ENCODE results near the gene SNAPC2.
"Not testable (repeated sequence)": the region's sequence is repeated elsewhere in the genome, so short reads cannot be mapped to it uniquely, and the experiment has no call there.

Gene SNAPC2

GRCh38 chr19:7911508-7912143 lies 8.5 kb upstream of the SNAPC2 start:
- H3K9me3 Mint-ChIP-seq: no peaks in the 10 kb centered on the region
- peaks cover 10% of the 10 kb centered on the region for H3K36me3 Mint-ChIP-seq (ENCODE audit: low read depth)

DNA sequence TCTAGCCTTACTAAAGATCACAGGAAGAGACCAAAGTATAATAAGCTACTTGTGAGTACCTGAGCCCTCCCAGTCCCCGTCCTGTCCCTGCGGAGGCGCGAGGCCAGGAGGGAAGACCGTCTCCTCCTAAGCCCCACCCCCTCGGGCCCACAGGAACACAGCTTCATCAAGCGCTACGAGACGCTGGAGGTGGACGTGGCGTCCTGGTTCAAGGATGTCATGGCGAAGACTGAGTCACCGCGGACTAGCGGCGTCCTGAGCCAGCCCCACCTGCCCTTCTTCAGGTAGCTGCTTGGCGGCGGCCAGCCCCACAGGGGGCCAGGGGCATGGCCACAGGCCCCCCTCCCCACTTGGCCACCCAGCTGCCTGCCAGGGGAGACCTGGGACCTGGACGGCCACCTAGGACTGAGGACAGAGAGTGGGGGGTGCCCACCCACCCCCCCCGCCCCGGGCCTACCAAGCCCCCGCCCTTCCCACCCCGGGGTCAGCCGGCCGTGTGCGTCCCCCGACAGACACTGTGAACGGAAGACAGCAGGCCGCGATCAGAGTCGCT lies 7.9 kb upstream of the SNAPC2 start:
- peaks cover 5% of the 10 kb centered on the region for H3K4me1 Mint-ChIP-seq (ENCODE audit: low read depth)
- no peak overlapping the region for H3K27ac Mint-ChIP-seq
- peaks cover 13% of the 10 kb centered on the region for H3K27me3 Mint-ChIP-seq (ENCODE audit: low read depth)
- no peaks in the 10 kb centered on the region for H3K9me3 Mint-ChIP-seq
- no peak overlapping the region for H3K4me3 Mint-ChIP-seq
- peaks cover 12% of the 10 kb centered on the region for H3K36me3 Mint-ChIP-seq (ENCODE audit: low read depth)

More at GRCh38 chr19:7911508-7912143, 8.5 kb upstream of the SNAPC2 start:
- Mint-ChIP-seq H3K4me1 (ENCODE audit: low read depth) (peaks cover 3% of the 10 kb centered on the region), H3K27ac (no peak overlapping the region), H3K27me3 (ENCODE audit: low read depth) (peaks cover 8% of the 10 kb centered on the region), H3K4me3 (no peak overlapping the region)

- Mint-ChIP-seq H3K4me3 (no peak overlapping the region), H3K27me3 (ENCODE audit: low read depth) (peaks cover 15% of the 10 kb centered on the region), H3K4me1 (ENCODE audit: low read depth) (peaks cover 5% of the 10 kb centered on the region), H3K9me3 (no peaks in the 10 kb centered on the region), H3K27ac (no peak overlapping the region), H3K36me3 (ENCODE audit: low read depth) (peaks cover 12% of the 10 kb centered on the region)
These were observed 7.2 kb upstream of the SNAPC2 start for GRCh38 chr19:7912697-7913564.

GRCh38 chr19:7913652-7914051 lies 6.5 kb upstream of the SNAPC2 start:
- Mint-ChIP-seq H3K9me3 (no peaks in the 10 kb centered on the region), H3K36me3 (ENCODE audit: low read depth) (peaks cover 12% of the 10 kb centered on the region), H3K27me3 (ENCODE audit: low read depth) (peaks cover 22% of the 10 kb centered on the region)

DNA sequence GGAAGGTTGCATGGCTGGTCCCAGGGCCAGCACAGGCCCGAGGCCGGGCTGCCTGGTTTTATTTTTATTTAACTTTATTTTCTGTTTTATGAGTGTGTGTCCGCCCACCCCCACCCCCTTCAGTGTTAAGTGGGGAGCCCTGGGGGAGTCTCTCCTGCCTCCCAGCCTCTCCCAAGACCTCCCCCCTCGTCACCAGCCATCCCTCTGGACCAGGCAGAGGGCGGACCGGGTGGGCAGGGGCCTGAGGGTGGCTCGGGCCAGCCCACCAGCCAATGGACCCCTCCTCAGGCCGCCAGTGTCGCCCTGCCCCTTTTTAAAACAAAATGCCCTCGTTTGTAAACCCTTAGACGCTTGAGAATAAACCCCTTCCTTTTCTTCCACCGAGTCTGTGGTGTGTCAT lies 6.0 kb upstream of the SNAPC2 start:
- Mint-ChIP-seq H3K27me3 (ENCODE audit: low read depth) (peaks cover 22% of the 10 kb centered on the region), H3K36me3 (ENCODE audit: low read depth) (peaks cover 12% of the 10 kb centered on the region), H3K4me1 (ENCODE audit: low read depth) (peaks cover 8% of the 10 kb centered on the region), H3K4me3 (no peak overlapping the region), H3K9me3 (no peaks in the 10 kb centered on the region), H3K27ac (no peak overlapping the region)

More at GRCh38 chr19:7913652-7914051, 6.5 kb upstream of the SNAPC2 start:
- peaks cover 8% of the 10 kb centered on the region for H3K4me1 Mint-ChIP-seq (ENCODE audit: low read depth)
- H3K27ac Mint-ChIP-seq: no peak overlapping the region
- H3K4me3 Mint-ChIP-seq: no peak overlapping the region

DNA sequence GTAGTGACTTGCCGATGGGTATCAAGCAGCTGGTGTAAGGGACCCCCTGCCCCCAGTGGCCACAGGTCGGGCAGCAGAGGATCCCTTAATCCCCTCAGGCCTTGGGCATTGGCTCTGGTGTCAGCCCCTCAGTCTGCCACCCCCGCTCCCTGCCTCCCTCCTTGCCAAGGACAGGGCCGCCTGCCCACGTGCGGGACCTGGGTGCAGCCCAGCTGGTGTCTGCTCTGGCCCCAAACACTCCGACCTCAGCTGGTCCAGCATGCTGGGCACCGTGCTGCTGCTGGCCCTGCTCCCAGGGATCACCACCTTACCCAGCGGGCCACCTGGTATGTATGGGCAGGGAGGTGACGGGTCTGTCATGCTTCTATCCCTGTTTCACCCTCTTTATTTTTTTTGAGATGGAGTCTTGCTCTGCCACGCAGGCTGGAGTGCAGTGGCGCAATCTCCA lies 5.5 kb upstream of the SNAPC2 start, which contains the start of gene TGFBR3L:
TGFBR3L (plus strand) TSS at position 233 of the 448 bp plus-strand sequence.
- peak within 1 kb of the TSS; percentile 57 for H3K4me3 Mint-ChIP-seq
- H3K27me3 Mint-ChIP-seq (ENCODE audit: low read depth): peaks cover 24% of the 10 kb centered on the region
- peaks cover 11% of the 10 kb centered on the region for H3K4me1 Mint-ChIP-seq (ENCODE audit: low read depth)
- no peak within 1 kb of the TSS for H3K27ac Mint-ChIP-seq
- H3K9me3 Mint-ChIP-seq: no peaks in the 10 kb centered on the region
- peaks cover 12% of the 10 kb centered on the region for H3K36me3 Mint-ChIP-seq (ENCODE audit: low read depth)

DNA sequence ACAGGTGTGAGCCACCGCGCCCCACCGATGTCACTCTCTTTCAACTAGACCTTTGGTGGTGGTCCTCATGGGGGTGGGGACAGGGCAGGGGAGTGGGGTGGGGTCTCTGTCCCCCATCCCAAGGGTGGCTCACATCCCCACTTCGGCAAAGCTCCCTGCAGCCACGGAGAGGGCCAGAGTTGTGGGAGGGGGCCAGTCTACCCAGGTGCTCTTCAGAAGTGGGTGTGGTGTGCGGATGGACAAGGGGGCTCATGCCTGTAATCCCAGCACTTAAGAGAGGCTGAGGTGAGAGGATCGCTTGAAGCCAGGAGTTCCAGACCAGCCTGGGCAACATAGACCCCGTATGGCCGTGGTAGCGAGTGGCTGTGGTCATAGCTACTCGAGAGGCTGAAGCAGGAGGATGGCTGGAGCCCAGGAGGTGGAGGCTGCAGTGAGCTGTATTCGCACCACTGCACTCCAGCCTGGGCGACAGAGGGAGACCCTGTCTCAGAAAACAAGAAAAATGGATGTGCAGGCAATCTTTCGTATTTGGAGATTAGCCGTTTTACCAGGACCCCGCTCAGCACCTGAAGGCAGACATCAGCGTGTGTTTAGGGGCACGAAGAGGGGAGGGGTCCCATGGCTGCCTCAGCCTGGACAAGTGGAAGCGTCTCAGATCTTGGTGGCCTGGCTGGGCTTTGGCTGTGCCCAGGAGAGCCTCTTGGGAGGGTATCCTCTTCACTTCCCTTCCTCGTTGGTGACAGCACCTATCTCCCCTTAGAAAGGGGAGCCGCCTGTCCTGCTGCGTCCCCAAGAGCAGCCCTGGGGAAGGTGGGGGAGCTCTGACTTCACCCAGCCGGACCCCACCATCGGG lies 4.7 kb upstream of the SNAPC2 start:
- H3K27me3 Mint-ChIP-seq (ENCODE audit: low read depth): peaks cover 29% of the 10 kb centered on the region
- peaks cover 16% of the 10 kb centered on the region for H3K4me1 Mint-ChIP-seq (ENCODE audit: low read depth)
- no peak overlapping the region for H3K27ac Mint-ChIP-seq
- H3K36me3 Mint-ChIP-seq (ENCODE audit: low read depth): peaks cover 12% of the 10 kb centered on the region
- no peaks in the 10 kb centered on the region for H3K9me3 Mint-ChIP-seq
- H3K4me3 Mint-ChIP-seq: peak overlapping the region; percentile 57

GRCh38 chr19:7916103-7916954 lies 3.8 kb upstream of the SNAPC2 start:
- Mint-ChIP-seq H3K4me3 (peak overlapping the region; percentile 81), H3K27me3 (ENCODE audit: low read depth) (peaks cover 29% of the 10 kb centered on the region), H3K4me1 (ENCODE audit: low read depth) (peaks cover 21% of the 10 kb centered on the region), H3K27ac (no peak overlapping the region), H3K36me3 (ENCODE audit: low read depth) (peaks cover 11% of the 10 kb centered on the region), H3K9me3 (no peaks in the 10 kb centered on the region)

DNA sequence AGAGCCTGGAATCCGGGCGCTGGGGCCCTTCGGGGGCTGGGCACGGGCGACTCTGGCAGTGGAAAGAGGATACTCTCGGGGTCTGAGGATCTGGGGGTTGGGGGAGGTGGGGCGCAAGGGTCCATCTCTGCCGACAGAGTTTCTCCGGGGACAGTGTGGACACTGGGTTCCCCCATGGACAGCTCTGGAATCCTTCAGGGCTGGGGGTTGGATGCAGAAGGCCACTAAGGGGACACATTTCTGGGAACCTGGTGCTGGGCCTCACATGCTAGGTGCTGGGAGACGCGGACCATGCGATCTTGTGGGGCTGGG lies 3.2 kb upstream of the SNAPC2 start:
- Mint-ChIP-seq H3K9me3 (no peaks in the 10 kb centered on the region), H3K4me3 (peak overlapping the region; percentile 81), H3K36me3 (ENCODE audit: low read depth) (peaks cover 11% of the 10 kb centered on the region), H3K4me1 (ENCODE audit: low read depth) (peaks cover 27% of the 10 kb centered on the region), H3K27ac (peak overlapping the region; percentile 68), H3K27me3 (ENCODE audit: low read depth) (peaks cover 29% of the 10 kb centered on the region)

DNA sequence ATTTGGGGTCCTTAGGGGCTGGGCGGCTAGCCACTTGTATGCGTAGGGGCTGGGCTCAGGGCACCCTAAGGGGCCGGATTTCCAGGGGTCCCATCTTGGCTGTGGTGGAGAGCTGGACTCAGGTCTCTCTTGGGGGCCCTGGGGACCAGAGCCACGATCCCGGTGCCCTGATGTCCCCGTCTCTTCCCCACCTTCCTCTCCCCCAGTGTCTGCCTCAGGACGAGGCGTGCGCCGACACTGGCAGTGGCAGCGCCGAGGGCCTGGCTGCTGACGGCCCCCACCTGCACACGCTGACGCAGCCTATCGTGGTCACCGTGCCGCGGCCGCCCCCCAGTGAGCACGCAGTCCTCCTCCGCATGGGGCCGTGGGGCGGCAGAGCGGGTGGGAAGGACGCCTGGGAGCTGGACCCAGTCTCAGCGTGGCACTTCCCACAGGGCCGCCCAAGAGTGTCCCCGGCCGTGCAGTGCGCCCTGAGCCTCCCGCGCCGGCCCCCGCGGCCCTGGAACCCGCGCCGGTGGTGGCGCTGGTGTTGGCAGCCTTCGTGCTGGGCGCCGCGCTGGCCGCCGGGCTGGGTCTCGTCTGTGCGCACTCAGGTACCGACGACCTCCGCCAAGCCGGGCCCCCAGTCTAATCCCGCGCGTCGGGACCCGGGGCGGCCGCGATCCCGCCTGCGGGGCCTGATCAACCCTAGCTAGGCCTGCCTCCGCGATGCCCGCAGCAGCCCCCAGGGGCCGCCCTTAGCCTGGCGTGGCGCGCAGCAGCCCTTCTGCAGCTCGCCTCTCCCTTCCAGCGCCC lies 2.7 kb upstream of the SNAPC2 start:
- peaks cover 8% of the 10 kb centered on the region for H3K36me3 Mint-ChIP-seq (ENCODE audit: low read depth)
- H3K4me1 Mint-ChIP-seq (ENCODE audit: low read depth): peaks cover 28% of the 10 kb centered on the region
- no peaks in the 10 kb centered on the region for H3K9me3 Mint-ChIP-seq
- H3K27ac Mint-ChIP-seq: peak overlapping the region; percentile 65
- H3K4me3 Mint-ChIP-seq: peak overlapping the region; percentile 81
- peaks cover 29% of the 10 kb centered on the region for H3K27me3 Mint-ChIP-seq (ENCODE audit: low read depth)

- Mint-ChIP-seq H3K4me1 (ENCODE audit: low read depth) (peaks cover 28% of the 10 kb centered on the region), H3K4me3 (peak overlapping the region; percentile 61), H3K27ac (peak overlapping the region; percentile 65), H3K27me3 (ENCODE audit: low read depth) (peaks cover 29% of the 10 kb centered on the region)
- not testable (repeated sequence) for H3K9me3 Mint-ChIP-seq; H3K36me3 Mint-ChIP-seq (ENCODE audit: low read depth)
These were observed 2.0 kb upstream of the SNAPC2 start for GRCh38 chr19:7918062-7918614.

DNA sequence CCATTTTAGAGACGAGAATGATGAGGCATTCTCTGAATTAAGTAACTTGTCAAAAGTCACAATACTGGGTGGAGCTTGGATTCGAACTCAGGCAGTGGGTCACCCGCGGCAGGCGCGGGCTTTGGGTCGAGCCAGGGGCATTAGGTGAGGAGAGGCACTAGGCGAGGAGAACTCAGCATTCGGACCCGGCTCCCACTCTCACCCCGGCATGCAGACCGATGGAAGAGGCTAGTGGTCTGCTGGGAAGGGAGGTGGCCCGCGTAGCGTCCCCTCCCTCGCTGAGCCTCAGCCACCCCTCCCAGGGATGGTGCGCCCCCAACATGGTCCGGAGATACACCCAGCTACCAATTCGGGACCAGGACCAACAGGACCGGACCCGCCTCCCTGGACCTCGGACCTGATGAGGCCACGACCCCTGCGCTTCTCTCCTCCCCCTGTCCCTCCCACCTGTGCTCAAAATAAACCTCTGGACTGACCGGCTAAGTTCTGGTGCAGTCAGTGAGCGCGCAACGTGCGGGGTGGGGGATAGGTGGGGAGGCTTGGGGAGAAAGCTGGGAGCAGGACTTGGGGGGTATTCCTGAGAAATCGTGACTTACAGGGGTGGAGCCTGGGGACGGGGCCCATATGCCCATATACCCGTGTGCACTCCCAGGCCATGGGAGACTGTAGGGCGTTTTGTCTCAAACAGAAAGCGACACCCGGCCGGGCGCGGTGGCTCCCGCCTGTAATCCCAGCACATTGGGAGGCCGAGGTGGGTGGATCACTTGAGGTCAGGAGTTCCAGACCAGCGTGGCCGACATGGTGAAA lies 1.3 kb upstream of the SNAPC2 start:
- peak overlapping the region; percentile 99 for H3K4me3 Mint-ChIP-seq
- peaks cover 29% of the 10 kb centered on the region for H3K27me3 Mint-ChIP-seq (ENCODE audit: low read depth)
- peaks cover 6% of the 10 kb centered on the region for H3K36me3 Mint-ChIP-seq (ENCODE audit: low read depth)
- no peak overlapping the region for H3K27ac Mint-ChIP-seq
- no peaks in the 10 kb centered on the region for H3K9me3 Mint-ChIP-seq
- peaks cover 28% of the 10 kb centered on the region for H3K4me1 Mint-ChIP-seq (ENCODE audit: low read depth)

Data from T-helper 1 cell treated with Interleukin-12 subunit alpha and Interleukin-12 subunit beta and Interleukin-4 antibody, amounts not matched to agents 30 μg/mL and 1 μg/mL, for 36 hours (primary cell).